OCI-LY1 (cell line): ENCODE data around the gene ACSBG1.

Source experiments
- H2AFZ ChIP-seq: fragments of 200-600 bp; sonication (generic), shearing (Covaris generic); 2 replicates; pipeline ENCODE4 v1.6.0; 2014; ENCODE audit warnings: antibody characterized with exemption, mild to moderate bottlenecking, low read length
- H3F3A ChIP-seq: fragments of 200-600 bp; sonication (generic), shearing (Covaris generic); 2 replicates; pipeline ENCODE4 v1.6.0; 2014; ENCODE audit warnings: mild to moderate bottlenecking, antibody characterized with exemption, low read length, moderate library complexity; ENCODE audit not compliant: insufficient read depth
- H3K27ac ChIP-seq: fragments of 200-600 bp; sonication (generic); 2 replicates; pipeline ENCODE4 v1.5.1; 2014; ENCODE audit warnings: low read length, mixed run types, mild to moderate bottlenecking, low read depth; ENCODE audit not compliant: poor library complexity, severe bottlenecking
- H3K27me3 ChIP-seq: fragments of 200-600 bp; sonication (generic); 2 replicates; pipeline ENCODE4 v1.6.0; 2014; ENCODE audit warnings: antibody characterized with exemption, mild to moderate bottlenecking, low read length, moderate library complexity; ENCODE audit not compliant: insufficient read depth
- H3K36me3 ChIP-seq: fragments of 200-600 bp; sonication (generic); 2 replicates; pipeline ENCODE4 v1.6.1; 2014; ENCODE audit warnings: mild to moderate bottlenecking, antibody characterized with exemption, low read length, moderate library complexity, mixed read lengths; ENCODE audit not compliant: insufficient read depth
- H3K4me1 ChIP-seq: fragments of 200-600 bp; sonication (generic); 2 replicates; pipeline ENCODE4 v1.5.1; 2014; ENCODE audit warnings: mild to moderate bottlenecking, low read length, moderate library complexity; ENCODE audit not compliant: insufficient read depth, severe bottlenecking
- H3K4me2 ChIP-seq: fragments of 200-600 bp; sonication (generic), shearing (Covaris generic); 2 replicates; pipeline ENCODE4 v1.6.1; 2014; ENCODE audit warnings: low read length
- H3K4me3 ChIP-seq: fragments of 200-600 bp; sonication (generic); 2 replicates; pipeline ENCODE4 v1.5.1; 2014; ENCODE audit warnings: low read length, low read depth, mild to moderate bottlenecking, mixed read lengths; ENCODE audit not compliant: poor library complexity, severe bottlenecking
- H3K79me2 ChIP-seq: fragments of 200-600 bp; shearing (Covaris generic); 2 replicates; pipeline ENCODE4 v1.6.1; 2016; ENCODE audit warnings: mixed run types, low read length, mixed read lengths; ENCODE audit not compliant: insufficient read depth
- H3K9ac ChIP-seq: fragments of 200-600 bp; sonication (generic), shearing (Covaris generic); 2 replicates; pipeline ENCODE4 v1.6.1; 2014; ENCODE audit warnings: mild to moderate bottlenecking, low read length, mixed read lengths
- H3K9me2 ChIP-seq: fragments of 200-600 bp; sonication (generic), shearing (Covaris generic); 2 replicates; pipeline ENCODE4 v1.6.1; 2014; ENCODE audit warnings: low read depth, mild to moderate bottlenecking, low read length, mixed read lengths
- H3K9me3 ChIP-seq: fragments of 200-600 bp; shearing (Covaris generic); 2 replicates; pipeline ENCODE4 v1.6.1; 2014; ENCODE audit warnings: low read length, mixed read lengths
- H4K20me1 ChIP-seq: fragments of 200-600 bp; sonication (generic), shearing (Covaris generic); 2 replicates; pipeline ENCODE4 v1.6.0; 2016; ENCODE audit warnings: mild to moderate bottlenecking, low read length; ENCODE audit not compliant: insufficient read depth
- EZH2 ChIP-seq: fragments of 200-600 bp; sonication (generic), shearing (Covaris generic); IDR thresholded peaks from 2 replicates; pipeline ENCODE4 v1.8.0; 2017; ENCODE audit warnings: borderline replicate concordance, mixed run types, mild to moderate bottlenecking, antibody characterized with exemption, low read length, moderate library complexity, mixed read lengths
- TF ChIP-seq, protein P1 (sequence below): fragments of 200-600 bp; sonication (generic), shearing (Covaris generic); IDR thresholded peaks from 2 replicates; pipeline ENCODE4 v1.5.1; 2017; ENCODE audit warnings: mild to moderate bottlenecking, antibody characterized with exemption, low read length, moderate library complexity, mixed read lengths

Gene ACSBG1

DNA sequence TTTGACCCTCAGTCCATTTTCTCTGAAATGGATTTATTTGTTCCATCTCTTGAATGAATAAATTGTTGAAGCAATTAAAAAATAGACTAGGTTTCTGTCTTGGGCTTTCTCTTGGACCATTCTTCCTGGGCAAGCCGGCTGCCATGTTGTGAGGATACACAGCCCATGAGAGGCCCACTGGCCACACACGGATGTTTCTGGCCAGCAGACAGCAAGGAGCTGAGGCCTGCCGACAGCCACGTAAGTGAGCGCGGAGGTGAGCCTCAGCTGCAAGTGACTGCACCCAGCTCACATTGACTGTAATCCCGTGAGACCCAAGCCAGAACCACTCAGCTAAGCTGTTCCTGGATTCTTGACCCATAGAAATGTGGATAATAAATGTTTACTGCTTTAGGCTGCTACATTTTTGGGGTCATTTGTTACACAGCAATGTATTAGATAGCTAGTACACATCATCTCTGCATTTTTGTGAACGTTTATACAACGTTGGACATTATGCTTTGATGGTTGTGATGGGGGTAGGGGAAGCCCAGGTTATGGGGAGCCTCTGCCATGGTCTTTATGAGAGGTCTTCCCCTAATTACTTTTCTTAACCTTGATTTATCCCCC lies 62.4 kb downstream of the ACSBG1 start:
- Histone ChIP-seq H3K79me2 (no peaks in the 10 kb centered on the region), H3K9me2 (no peaks in the 10 kb centered on the region), H4K20me1 (no peaks in the 10 kb centered on the region), H3K27me3 (no peaks in the 10 kb centered on the region; the same call in 1 of the 2 replicates), H3K9ac (no peak overlapping the region), H3F3A (no peaks in the 10 kb centered on the region), H3K4me2 (no peak overlapping the region), H3K36me3 (peaks cover 56% of the 10 kb centered on the region), H3K9me3 (no peaks in the 10 kb centered on the region), H3K27ac (no peak overlapping the region), H2AFZ (no peak overlapping the region), H3K4me3 (no peak overlapping the region), H3K4me1 (peaks cover 24% of the 10 kb centered on the region)
- TF ChIP-seq EZH2, result no peak
- TF ChIP-seq, protein P1, sequence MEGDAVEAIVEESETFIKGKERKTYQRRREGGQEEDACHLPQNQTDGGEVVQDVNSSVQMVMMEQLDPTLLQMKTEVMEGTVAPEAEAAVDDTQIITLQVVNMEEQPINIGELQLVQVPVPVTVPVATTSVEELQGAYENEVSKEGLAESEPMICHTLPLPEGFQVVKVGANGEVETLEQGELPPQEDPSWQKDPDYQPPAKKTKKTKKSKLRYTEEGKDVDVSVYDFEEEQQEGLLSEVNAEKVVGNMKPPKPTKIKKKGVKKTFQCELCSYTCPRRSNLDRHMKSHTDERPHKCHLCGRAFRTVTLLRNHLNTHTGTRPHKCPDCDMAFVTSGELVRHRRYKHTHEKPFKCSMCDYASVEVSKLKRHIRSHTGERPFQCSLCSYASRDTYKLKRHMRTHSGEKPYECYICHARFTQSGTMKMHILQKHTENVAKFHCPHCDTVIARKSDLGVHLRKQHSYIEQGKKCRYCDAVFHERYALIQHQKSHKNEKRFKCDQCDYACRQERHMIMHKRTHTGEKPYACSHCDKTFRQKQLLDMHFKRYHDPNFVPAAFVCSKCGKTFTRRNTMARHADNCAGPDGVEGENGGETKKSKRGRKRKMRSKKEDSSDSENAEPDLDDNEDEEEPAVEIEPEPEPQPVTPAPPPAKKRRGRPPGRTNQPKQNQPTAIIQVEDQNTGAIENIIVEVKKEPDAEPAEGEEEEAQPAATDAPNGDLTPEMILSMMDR, result no peak

DNA sequence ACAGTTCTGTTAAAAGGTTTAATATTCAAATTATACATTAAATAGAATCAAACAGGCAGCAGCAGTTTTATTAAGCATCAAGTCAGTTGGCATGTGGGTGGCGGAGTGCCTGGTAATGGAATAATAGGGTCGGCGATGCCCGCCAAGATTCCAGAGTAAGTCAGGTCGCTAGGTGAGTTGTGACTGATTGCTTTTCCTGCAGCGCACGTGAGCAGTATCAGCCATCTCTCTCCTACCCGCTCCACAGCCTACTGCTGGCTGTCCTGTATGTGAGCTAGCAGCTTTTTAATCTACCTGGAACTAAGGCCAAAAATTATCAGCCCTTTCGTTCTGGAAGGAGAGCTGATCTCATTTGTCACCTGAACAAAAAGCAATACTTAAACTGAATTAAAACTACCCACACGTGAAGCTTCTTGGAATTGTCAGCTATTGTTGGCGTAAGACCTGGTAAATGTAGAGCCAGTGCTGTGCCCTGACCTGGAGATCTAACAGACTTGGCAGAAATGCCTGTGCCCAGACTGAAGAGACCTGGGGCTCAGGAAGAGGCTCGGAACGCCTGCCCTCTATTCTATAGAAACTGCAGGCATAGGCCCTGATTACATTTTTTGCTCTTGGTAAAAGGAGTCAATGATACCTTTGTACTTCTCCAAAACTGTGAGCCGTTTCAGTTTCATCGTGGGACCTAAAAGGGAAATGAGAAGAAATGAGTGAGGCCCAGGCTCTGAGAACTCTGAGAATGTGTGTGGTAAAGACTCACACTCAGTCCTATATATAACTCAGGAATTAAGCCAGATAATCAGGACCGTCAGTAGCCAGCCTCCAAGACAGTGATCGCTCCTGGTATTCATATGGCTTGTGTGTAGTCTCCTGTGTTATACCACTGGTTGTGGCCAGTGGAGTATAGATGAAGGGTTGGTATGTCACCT lies 63.3 kb downstream of the ACSBG1 start:
- Histone ChIP-seq H3K4me2 (no peak overlapping the region), H3K9me2 (no peaks in the 10 kb centered on the region), H3F3A (no peaks in the 10 kb centered on the region), H3K27ac (no peak overlapping the region), H2AFZ (no peak overlapping the region), H3K4me1 (peaks cover 24% of the 10 kb centered on the region), H3K79me2 (no peaks in the 10 kb centered on the region), H3K27me3 (no peaks in the 10 kb centered on the region), H3K9ac (no peak overlapping the region), H3K9me3 (no peaks in the 10 kb centered on the region), H3K4me3 (no peak overlapping the region), H3K36me3 (peaks cover 64% of the 10 kb centered on the region), H4K20me1 (no peaks in the 10 kb centered on the region)
- TF ChIP-seq EZH2, result no peak
- TF ChIP-seq, protein P1, result no peak

DNA sequence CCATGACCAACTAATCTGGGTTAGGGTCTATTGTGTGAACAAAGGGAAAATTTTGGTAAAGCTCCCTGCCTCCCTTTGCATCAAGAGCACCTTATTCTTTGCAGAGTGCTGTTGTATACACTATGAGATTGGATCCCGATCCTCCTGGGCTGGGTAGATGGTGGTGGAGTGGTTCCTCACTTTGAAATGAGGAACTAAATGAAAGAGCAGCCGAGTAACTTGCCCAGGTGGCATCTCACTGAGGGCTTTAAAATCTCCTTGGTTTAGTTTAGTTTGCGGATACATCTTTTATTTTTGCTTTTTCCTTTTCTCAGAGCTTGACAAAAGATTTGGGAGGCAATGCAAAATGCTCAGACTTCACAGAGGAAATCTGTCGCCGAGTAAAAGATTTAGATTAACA lies 65.8 kb downstream of the ACSBG1 start:
- TF ChIP-seq, protein P1, result no peak
- TF ChIP-seq EZH2, result no peak
- Histone ChIP-seq H3K9me3 (no peaks in the 10 kb centered on the region), H3K79me2 (no peaks in the 10 kb centered on the region), H3K4me2 (no peak overlapping the region), H3K27me3 (no peaks in the 10 kb centered on the region), H3K4me3 (no peak overlapping the region), H3F3A (no peaks in the 10 kb centered on the region), H2AFZ (no peak overlapping the region), H3K36me3 (peaks cover 86% of the 10 kb centered on the region), H3K27ac (no peak overlapping the region), H3K9me2 (no peaks in the 10 kb centered on the region), H3K9ac (no peak overlapping the region), H4K20me1 (no peaks in the 10 kb centered on the region), H3K4me1 (peaks cover 13% of the 10 kb centered on the region)
